ENCODE data around the gene COLQ. TPM values are rescaled to one million over a fixed set of nuclear protein-coding genes. Genes with fewer than 3 reads are reported as not detected.
"Not testable (repeated sequence)": the region's sequence is repeated elsewhere in the genome, so short reads cannot be mapped to it uniquely, and the experiment has no call there.

Gene COLQ
- total RNA-seq, 1 donor from 2014 or later, result 6.1 TPM

DNA sequence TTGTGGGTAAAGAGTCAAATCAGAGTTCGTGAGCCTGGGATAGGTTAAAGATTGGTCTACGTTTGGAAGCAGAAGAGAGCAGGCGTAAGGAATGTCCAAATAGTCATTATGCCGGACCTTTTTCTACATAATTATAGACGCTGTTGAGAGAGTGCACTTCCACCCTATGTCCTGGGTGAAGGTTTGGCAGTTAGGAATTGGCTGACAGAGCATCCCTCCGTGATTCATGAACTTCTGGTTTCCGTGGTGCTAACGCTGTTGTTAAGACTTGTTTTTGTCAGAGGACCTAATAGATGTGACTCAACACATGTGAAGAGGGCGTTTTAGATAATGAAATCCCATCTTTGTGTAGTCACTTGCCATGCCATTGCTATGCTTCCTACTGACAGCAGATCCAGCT lies 93.0 kb downstream of the COLQ start:
- DNase-seq (ENCODE audit: low spot score), result no peak

DNA sequence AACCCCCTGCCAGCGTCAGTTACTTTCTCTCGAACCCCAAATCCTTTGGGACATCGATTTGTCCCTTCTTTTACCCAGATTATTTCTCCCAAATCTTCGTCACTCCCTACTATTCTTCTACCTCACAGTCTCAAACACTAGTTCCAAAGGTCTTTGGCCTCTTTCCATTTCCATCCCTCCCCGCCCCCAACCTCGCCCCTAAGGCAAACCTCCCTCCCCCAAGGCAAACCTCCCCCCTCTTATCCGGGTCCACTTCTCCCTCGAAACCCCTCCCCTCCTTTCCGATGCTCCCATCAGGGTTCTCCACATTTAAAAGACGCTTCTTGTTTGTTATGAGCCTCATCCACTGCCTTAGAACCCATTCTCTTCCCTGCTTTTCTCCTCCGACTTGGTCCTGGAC lies 93.5 kb downstream of the COLQ start:
- no peak for DNase-seq (ENCODE audit: low spot score)

DNA sequence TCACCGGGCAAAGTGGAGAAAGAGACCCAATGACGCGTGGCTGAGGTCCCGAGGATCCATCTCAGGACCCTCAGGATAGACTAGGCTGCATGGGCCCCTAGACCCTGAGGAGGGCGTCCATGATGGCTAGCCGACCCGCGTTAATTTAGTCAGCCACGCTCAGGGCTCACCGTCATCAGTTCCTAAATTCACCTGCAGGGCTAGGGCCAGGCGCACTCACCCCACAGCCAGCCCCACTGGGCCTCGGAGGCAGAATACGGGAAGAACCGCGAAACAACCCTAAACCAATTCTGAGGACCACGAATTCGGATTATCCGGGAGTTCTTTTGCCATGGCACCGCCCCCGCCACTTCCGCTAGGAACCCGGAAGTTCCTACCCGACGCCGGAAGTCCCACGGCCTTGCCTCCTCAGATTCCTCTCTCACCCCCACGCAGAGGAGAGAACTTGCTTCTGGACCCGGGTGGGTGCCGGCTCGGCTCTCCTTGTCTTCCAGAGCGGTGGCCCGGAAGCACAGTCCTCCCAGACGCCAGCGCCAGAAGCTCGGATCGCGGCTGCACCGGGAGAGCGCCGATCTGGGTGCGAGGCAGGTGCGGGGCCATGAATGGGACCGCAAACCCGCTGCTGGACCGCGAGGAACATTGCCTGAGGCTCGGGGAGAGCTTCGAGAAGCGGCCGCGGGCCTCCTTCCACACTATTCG lies 94.2 kb downstream of the COLQ start, which contains the start of the genes EAF1 and METTL6:
TSS of gene EAF1 (plus strand) at position 417 of the 699 bp plus-strand sequence. CDS start at position 599, 182 bp downstream.
TSS of gene METTL6 (minus strand) at position 363 of the 699 bp plus-strand sequence. CDS start 1,033 bp downstream, outside the sequence.
- peak; percentile 81 for DNase-seq (ENCODE audit: low spot score)

GRCh38 chr3:15426579-15427118 lies 94.9 kb downstream of the COLQ start:
- no peak for DNase-seq (ENCODE audit: low spot score)

- no peak for DNase-seq (ENCODE audit: low spot score)
Observed at GRCh38 chr3:15420871-15421270, 100.6 kb downstream of the COLQ start.

DNA sequence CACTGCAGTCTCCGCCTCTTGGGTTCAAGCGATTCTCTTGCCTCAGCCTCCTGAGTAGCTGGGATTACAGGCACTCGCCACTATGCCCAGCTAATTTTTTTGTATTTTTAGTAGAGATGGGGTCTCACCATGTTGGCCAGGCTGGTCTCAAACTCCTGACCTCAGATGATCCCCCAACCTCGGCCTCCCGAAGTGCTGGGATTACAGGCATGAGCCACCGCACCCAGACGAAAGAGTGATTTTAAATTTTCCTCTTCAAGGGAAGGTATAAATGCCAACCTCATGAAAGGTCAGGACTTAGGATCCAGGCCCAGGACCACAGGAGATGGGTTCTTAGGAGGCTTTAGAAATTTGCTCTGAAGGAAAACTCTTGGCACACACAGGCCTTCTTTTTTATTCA lies 110.5 kb downstream of the COLQ start:
- not testable (repeated sequence) for DNase-seq (ENCODE audit: low spot score)

DNA sequence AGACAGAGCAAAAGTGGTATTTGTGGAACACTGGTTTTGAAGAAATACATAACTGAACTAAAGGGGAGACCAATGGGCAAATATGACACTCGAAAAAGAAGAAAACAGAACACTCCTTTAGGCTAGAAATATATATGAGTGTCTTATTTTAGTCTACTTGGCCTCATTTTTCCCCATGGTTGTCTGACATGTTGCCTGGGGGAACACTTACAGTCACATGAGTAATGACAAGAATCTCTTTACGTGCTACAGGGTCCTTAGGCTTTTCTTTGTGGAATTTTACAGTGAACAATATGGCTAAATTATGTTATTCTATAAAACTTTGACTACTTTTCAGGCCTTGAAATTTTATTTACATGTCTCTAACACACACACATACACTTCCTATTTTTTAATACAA lies 111.7 kb downstream of the COLQ start:
- DNase-seq (ENCODE audit: low spot score), result no peak

DNA sequence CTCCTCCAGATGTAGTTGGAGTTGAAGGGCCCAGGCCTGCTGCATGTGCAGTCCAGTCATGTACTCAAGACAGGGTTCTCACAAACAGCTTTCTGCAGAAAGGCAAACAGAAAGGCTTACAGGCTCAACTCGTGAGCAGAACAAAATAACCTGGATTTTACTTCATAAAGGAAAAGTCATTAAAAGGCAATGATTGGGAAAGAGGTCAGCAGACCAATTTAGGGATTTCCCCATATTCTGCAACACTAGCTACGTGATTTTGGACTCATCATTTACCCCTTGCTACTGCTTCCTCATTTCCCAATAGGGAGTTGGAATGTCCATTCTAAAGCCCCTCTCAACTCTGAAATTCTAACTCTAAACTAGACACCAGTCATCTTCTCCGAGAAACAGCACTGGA lies 112.3 kb downstream of the COLQ start:
- DNase-seq (ENCODE audit: low spot score), result no peak

DNA sequence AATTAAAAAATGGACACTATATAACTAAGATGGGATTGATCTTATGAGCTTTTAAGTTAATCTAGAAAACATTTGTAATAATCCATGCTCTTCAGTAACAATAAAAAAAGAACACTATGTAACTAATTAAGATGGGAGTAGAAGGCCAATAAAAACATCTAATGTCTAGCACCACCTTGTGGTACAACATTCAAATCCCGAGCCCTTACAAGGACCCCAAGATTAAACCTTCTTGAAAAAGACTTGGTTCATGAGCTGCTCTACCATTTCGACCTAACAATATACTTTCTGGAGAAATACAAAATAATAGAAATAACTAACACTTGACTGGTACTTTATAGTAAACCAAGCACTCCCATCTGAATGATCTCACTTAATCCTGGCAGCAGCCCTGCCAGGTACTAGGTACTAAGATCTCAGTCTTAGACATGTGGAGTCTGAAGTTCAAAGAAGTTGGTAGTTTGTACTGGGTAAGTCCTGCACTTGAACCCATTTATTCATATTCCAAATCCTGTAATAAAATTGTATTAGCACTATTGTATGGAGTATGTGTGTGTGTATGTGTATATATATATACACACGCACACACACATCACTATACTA lies 116.0 kb downstream of the COLQ start:
- no peak for DNase-seq (ENCODE audit: low spot score)

DNA sequence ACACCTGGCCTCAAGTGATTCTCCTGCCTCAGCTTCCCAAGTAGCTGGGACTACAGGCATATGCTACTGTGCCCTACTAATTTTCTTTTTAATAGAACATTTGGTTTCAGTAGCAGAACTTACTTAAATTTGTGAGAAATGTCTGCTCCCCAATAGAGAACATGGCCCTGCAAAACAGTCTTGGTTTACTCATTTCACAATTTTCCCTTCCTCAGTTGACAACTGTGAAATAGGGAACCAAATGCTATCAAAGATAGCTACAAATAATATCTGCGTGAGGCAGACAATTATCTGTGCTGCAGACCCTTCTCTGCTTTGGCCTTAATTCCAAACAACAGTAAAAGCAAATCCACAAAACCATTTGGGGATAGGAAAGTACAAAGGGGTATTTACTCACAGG lies 116.7 kb downstream of the COLQ start:
- DNase-seq (ENCODE audit: low spot score), result no peak

- no peak for DNase-seq (ENCODE audit: low spot score)
Observed at GRCh38 chr3:15403965-15404364, 117.5 kb downstream of the COLQ start.

GRCh38 chr3:15403495-15403894 lies 118.0 kb downstream of the COLQ start:
- no peak for DNase-seq (ENCODE audit: low spot score)

- no peak for DNase-seq (ENCODE audit: low spot score)
Observed at GRCh38 chr3:15401936-15402335, 119.6 kb downstream of the COLQ start.

Other genes starting within 250 kb of the COLQ start
- 68.0 TPM for gene SH3BP5, start 189.1 kb downstream of the COLQ start, total RNA-seq
- gene METTL6, start 94.2 kb downstream of the COLQ start, total RNA-seq, result 19.3 TPM
- 14.1 TPM for gene EAF1, start 94.1 kb downstream of the COLQ start, total RNA-seq
- 35.0 TPM for gene HACL1, start 79.9 kb upstream of the COLQ start, total RNA-seq
- gene BTD, start 80.0 kb upstream of the COLQ start, total RNA-seq, result 20.8 TPM

Data from ureter (tissue), 1 donor.